K562 (cell line): ENCODE measurements around the gene CTXN1. TPM values are rescaled to one million over a fixed set of nuclear protein-coding genes. Genes with fewer than 3 reads are reported as not detected.

Experiments used
- CBX2 ChIP-seq: fragments of 200-600 bp; sonication (generic); IDR thresholded peaks from one replicate; pipeline ENCODE4 v1.6.1; 2012; ENCODE audit warnings: mild to moderate bottlenecking, low read length, inconsistent platforms; ENCODE audit not compliant: insufficient read depth, poor library complexity, severe bottlenecking
- CEBPG ChIP-seq, 3 experiments: fragments of 200-800 bp in 1 of 3; sonication (Bioruptor generic) in 1 of 3; sonication (generic) in 1 of 3; formaldehyde crosslinking in 1 of 3; IDR thresholded peaks in 2 of 3; conservative IDR thresholded peaks in 1 of 3; 2 replicates each; pipeline versions ENCODE4 v1.6.1 to v1.8.0; 2016 to 2022; ENCODE audit warnings: missing compliant biosample characterization in 2 of 3, missing genetic modification characterization in 2 of 3, mild to moderate bottlenecking in 1 of 3, missing genetic modification reagents in 1 of 3
- DPF2 ChIP-seq: fragments of 450-650 bp; IDR thresholded peaks from 2 replicates; pipeline ENCODE4 v1.6.1; 2016
- ZFPM2 ChIP-seq: fragments of 250-450 bp; sonication (Bioruptor Pico); IDR thresholded peaks from 2 replicates; pipeline ENCODE4 v1.5.1; 2022; ENCODE audit warnings: mild to moderate bottlenecking
- ZNF224 ChIP-seq: sonication (generic); formaldehyde crosslinking; IDR thresholded peaks from 2 replicates; pipeline ENCODE4 v1.8.0; 2022; ENCODE audit warnings: mild to moderate bottlenecking, missing genetic modification reagents
- polyA plus RNA-seq, 8 experiments: library from polyadenylated mRNA; depleted of rRNA in 4 of 8; stranded (reverse) in 5 of 8; unstranded in 3 of 8; fragments of >200 nt; fragmentation: Nextera tagmentation in 2 of 8; fragmentation: Illumina TruSeq in 1 of 8; extraction: Ambion mirVana in 2 of 8; extraction: Trizol in 1 of 8; gene quantifications; 2 replicates each; pipeline versions ENCODE4 v1.2.1 to v1.2.3, GENCODE V29; 2011 to 2014; ENCODE audit warnings: inconsistent platforms in 1 of 8, missing spikeins in 1 of 8
- total RNA-seq, 7 experiments: library from RNA; depleted of rRNA in 6 of 7; stranded (reverse); fragments of >200 nt in 6 of 7; fragmentation: Illumina TruSeq in 2 of 7; extraction: Trizol in 2 of 7; gene quantifications; 2 replicates each; pipeline versions ENCODE4 v1.2.1 to v1.2.3, GENCODE V29; 2011 to 2021; ENCODE audit warnings: low replicate concordance in 1 of 7
- TF ChIP-seq, protein P1 (sequence below), 2 experiments: fragments of 450-650 bp in 1 of 2; sonication (generic) in 1 of 2; formaldehyde crosslinking in 1 of 2; IDR thresholded peaks; 2 replicates each; pipeline versions ENCODE4 v1.7.1 to v1.9.0; 2016 to 2022; ENCODE audit warnings: inconsistent platforms in 1 of 2, mild to moderate bottlenecking in 1 of 2, missing genetic modification reagents in 1 of 2
- TF ChIP-seq, protein P2 (sequence below): sonication (generic); formaldehyde crosslinking; IDR thresholded peaks from 2 replicates; pipeline ENCODE4 v1.8.1; 2023; ENCODE audit warnings: mild to moderate bottlenecking, missing genetic modification reagents
- TF ChIP-seq, protein P3 (sequence below): sonication (generic); formaldehyde crosslinking; IDR thresholded peaks from 2 replicates; pipeline ENCODE4 v1.8.0; 2023; ENCODE audit warnings: mild to moderate bottlenecking, missing genetic modification reagents
- TF ChIP-seq, protein P4 (sequence below): sonication (generic); formaldehyde crosslinking; IDR thresholded peaks from 2 replicates; pipeline ENCODE4 v1.8.0; 2022; ENCODE audit warnings: mild to moderate bottlenecking, missing genetic modification reagents, borderline replicate concordance

CTXN1 gene
- total and polyA plus RNA-seq, 9 of the 15 experiments (the other 6 are each of a cell fraction or from before 2014, with no cell fraction given): 0.15 to 37.4 (median 1.8) TPM; not detected in 2

DNA sequence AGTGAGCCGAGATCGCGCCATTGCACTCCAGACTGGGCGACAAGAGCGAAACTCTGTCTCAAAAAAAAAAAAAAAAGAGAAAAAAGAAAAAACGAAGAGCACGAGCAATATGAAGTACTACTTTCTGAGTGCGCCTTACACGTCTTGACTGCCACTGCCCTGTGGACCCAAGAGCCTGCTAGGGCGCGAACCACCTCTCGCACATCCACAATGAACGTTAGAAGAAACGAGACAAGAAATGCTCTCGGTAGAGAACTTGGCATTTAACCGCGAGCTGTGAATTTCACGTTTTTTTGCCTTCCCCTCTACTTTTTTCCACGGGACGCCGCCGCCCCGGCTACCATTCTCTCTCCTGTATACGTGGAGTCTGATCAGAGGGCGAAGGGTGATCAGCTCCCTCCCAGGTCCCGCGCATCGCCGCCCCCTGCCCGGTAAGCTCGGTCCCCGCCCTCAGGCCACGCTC, 17.1 kb upstream of the CTXN1 start (continued):
- TF ChIP-seq, protein P1, sequence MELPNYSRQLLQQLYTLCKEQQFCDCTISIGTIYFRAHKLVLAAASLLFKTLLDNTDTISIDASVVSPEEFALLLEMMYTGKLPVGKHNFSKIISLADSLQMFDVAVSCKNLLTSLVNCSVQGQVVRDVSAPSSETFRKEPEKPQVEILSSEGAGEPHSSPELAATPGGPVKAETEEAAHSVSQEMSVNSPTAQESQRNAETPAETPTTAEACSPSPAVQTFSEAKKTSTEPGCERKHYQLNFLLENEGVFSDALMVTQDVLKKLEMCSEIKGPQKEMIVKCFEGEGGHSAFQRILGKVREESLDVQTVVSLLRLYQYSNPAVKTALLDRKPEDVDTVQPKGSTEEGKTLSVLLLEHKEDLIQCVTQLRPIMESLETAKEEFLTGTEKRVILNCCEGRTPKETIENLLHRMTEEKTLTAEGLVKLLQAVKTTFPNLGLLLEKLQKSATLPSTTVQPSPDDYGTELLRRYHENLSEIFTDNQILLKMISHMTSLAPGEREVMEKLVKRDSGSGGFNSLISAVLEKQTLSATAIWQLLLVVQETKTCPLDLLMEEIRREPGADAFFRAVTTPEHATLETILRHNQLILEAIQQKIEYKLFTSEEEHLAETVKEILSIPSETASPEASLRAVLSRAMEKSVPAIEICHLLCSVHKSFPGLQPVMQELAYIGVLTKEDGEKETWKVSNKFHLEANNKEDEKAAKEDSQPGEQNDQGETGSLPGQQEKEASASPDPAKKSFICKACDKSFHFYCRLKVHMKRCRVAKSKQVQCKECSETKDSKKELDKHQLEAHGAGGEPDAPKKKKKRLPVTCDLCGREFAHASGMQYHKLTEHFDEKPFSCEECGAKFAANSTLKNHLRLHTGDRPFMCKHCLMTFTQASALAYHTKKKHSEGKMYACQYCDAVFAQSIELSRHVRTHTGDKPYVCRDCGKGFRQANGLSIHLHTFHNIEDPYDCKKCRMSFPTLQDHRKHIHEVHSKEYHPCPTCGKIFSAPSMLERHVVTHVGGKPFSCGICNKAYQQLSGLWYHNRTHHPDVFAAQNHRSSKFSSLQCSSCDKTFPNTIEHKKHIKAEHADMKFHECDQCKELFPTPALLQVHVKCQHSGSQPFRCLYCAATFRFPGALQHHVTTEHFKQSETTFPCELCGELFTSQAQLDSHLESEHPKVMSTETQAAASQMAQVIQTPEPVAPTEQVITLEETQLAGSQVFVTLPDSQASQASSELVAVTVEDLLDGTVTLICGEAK (IDR thresholded peaks at IDR 0.05): 0 out of 2 replicates have a peak, but pooled peaks have one; percentile 35
- TF ChIP-seq, protein P1 (CRISPR knock-in tag; IDR thresholded peaks at IDR 0.05): no peak
- TF ChIP-seq CEBPG (CRISPR knock-in tag; IDR thresholded peaks at IDR 0.05): no peak
- TF ChIP-seq CEBPG (tag; conservative IDR thresholded peaks at IDR 0.05 in 1 of 2, IDR thresholded peaks at IDR 0.05 in 1 of 2): no peak
- TF ChIP-seq, protein P2, sequence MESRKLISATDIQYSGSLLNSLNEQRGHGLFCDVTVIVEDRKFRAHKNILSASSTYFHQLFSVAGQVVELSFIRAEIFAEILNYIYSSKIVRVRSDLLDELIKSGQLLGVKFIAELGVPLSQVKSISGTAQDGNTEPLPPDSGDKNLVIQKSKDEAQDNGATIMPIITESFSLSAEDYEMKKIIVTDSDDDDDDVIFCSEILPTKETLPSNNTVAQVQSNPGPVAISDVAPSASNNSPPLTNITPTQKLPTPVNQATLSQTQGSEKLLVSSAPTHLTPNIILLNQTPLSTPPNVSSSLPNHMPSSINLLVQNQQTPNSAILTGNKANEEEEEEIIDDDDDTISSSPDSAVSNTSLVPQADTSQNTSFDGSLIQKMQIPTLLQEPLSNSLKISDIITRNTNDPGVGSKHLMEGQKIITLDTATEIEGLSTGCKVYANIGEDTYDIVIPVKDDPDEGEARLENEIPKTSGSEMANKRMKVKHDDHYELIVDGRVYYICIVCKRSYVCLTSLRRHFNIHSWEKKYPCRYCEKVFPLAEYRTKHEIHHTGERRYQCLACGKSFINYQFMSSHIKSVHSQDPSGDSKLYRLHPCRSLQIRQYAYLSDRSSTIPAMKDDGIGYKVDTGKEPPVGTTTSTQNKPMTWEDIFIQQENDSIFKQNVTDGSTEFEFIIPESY: 0 out of 2 replicates have a peak, but pooled peaks have one; percentile 26
- TF ChIP-seq ZFPM2 (CRISPR knock-in tag): no peak
- TF ChIP-seq, protein P3, sequence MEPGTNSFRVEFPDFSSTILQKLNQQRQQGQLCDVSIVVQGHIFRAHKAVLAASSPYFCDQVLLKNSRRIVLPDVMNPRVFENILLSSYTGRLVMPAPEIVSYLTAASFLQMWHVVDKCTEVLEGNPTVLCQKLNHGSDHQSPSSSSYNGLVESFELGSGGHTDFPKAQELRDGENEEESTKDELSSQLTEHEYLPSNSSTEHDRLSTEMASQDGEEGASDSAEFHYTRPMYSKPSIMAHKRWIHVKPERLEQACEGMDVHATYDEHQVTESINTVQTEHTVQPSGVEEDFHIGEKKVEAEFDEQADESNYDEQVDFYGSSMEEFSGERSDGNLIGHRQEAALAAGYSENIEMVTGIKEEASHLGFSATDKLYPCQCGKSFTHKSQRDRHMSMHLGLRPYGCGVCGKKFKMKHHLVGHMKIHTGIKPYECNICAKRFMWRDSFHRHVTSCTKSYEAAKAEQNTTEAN (CRISPR knock-in tag): 0 out of 2 replicates have a peak, but pooled peaks have one; percentile 70
- no peak for TF ChIP-seq DPF2
- TF ChIP-seq, protein P4, sequence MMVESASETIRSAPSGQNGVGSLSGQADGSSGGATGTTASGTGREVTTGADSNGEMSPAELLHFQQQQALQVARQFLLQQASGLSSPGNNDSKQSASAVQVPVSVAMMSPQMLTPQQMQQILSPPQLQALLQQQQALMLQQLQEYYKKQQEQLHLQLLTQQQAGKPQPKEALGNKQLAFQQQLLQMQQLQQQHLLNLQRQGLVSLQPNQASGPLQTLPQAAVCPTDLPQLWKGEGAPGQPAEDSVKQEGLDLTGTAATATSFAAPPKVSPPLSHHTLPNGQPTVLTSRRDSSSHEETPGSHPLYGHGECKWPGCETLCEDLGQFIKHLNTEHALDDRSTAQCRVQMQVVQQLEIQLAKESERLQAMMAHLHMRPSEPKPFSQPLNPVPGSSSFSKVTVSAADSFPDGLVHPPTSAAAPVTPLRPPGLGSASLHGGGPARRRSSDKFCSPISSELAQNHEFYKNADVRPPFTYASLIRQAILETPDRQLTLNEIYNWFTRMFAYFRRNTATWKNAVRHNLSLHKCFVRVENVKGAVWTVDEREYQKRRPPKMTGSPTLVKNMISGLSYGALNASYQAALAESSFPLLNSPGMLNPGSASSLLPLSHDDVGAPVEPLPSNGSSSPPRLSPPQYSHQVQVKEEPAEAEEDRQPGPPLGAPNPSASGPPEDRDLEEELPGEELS (CRISPR knock-in tag): 0 out of 2 replicates have a peak, but pooled peaks have one; percentile 12
- TF ChIP-seq ZNF224: 0 out of 2 replicates have a peak, but pooled peaks have one; percentile 31
- no peak for TF ChIP-seq CBX2
